ENCODE data around the gene TSPAN9.

The TSPAN9 gene

GRCh38 chr12:3049611-3050249 lies 27.4 kb upstream of the TSPAN9 start:
- no peak for TF ChIP-seq GATA2 (IDR thresholded peaks at IDR 0.05; ENCODE audit: low read depth, low read length)
- no peak for TF ChIP-seq GATA3 (IDR thresholded peaks at IDR 0.05; ENCODE audit: low read depth, low read length)

DNA sequence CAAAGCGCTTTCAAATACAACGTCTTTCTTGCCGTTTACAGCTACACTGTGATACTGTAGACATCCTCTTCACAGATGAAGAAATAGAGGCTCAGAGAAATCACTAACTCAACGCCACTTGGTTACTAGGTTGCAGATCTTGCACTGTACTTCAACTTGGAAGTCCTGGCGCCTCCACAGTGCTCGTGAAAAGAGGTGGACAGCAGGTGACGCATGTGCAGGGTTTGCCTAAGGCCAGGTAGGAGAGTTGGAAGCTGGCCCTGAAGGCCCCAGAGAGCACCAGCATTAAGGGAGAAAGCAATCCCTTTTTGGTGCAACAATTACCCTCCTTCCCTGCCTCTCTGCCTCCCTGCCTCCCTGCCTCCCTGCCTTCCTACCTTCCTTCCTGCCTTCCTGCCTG lies 22.8 kb upstream of the TSPAN9 start:
- TF ChIP-seq GATA3 (IDR thresholded peaks at IDR 0.05; ENCODE audit: low read depth, low read length) (no peak), GATA2 (IDR thresholded peaks at IDR 0.05; ENCODE audit: low read depth, low read length) (no peak)

GRCh38 chr12:3055026-3055703 lies 22.0 kb upstream of the TSPAN9 start:
- no peak for TF ChIP-seq GATA2 (IDR thresholded peaks at IDR 0.05; ENCODE audit: low read depth, low read length)
- TF ChIP-seq GATA3 (IDR thresholded peaks at IDR 0.05; ENCODE audit: low read depth, low read length) = no peak

- TF ChIP-seq GATA3 (IDR thresholded peaks at IDR 0.05; ENCODE audit: low read depth, low read length) = no peak
Observed at GRCh38 chr12:3055704-3056467, 21.3 kb upstream of the TSPAN9 start.

- TF ChIP-seq GATA2 (IDR thresholded peaks at IDR 0.05; ENCODE audit: low read depth, low read length) = no peak
- TF ChIP-seq GATA3 (IDR thresholded peaks at IDR 0.05; ENCODE audit: low read depth, low read length) = no peak
Observed at GRCh38 chr12:3061059-3061458, 16.1 kb upstream of the TSPAN9 start.

DNA sequence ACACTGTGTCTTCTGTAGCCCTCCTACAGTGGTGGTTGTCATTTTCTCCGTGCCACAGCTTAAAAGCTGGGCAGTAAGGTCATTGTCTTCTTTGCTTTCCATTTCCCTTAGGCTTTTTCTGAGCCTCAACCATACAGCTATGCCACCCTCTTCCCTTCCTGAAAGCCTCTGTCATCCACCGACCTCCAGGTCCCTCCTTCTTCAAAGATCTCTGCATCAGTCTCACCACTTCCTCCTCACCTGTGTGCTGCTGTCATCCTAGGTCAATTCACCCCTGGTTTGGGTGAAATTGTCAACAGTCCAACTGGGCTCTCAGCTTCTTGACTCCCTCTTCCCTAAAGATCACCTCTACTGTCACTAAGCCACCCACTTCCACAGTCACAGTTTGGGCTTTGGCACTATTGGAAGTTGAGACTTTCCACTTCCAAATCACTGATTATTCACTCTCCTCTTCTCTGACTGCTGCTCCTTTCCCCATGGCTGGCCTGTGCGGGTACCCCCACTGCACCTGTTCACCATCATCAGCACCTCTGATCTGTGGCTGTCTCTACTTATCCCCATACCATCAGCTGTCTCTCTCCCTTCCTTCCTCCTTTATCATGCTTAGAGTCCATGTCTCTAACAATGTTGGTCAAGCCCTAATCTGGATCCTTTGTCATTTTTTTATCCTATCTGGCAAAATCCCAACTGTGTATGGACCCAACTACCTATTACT lies 15.5 kb upstream of the TSPAN9 start:
- TF ChIP-seq GATA3 (IDR thresholded peaks at IDR 0.05; ENCODE audit: low read depth, low read length) (no peak), GATA2 (IDR thresholded peaks at IDR 0.05; ENCODE audit: low read depth, low read length) (no peak)

DNA sequence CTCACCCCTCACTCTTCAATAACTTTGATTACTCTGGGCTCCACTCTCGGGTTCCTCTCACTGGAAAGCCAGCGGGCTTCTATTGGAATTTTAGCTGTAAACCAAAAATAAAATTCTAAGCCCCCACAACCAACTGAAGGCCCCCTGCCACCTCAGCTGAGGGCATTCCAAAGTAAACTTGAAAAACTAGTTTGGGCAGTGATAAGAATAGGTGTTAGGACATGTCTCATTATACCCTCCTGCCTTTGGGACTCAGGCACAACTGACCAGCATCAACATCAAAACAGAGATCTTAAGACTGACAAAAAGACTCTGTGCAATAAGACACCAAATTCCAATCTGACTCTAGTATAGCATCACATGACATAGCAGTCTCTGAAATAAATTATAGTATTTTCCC lies 11.9 kb upstream of the TSPAN9 start:
- TF ChIP-seq GATA3 (IDR thresholded peaks at IDR 0.05; ENCODE audit: low read depth, low read length) = no peak
- no peak for TF ChIP-seq GATA2 (IDR thresholded peaks at IDR 0.05; ENCODE audit: low read depth, low read length)

DNA sequence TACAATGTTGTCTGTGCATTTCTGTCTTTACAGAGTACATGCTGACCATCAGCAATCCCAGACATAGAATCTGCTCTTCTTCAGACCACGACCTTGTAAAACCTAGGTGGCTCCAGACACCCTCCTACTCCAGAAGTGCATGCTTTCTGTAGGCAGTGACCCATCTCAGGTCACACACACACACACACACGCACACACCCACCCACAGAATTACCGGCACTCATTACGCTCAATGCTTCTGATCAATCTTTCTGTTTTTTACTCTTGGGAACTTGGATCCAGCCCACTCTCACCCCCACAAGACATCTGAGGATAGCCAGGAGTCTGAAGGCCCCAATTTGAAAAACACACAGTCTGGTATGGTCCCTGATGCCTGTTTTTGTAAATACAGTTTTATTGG lies 7.5 kb upstream of the TSPAN9 start:
- TF ChIP-seq GATA2 (IDR thresholded peaks at IDR 0.05; ENCODE audit: low read depth, low read length) (no peak), GATA3 (IDR thresholded peaks at IDR 0.05; ENCODE audit: low read depth, low read length) (no peak)

DNA sequence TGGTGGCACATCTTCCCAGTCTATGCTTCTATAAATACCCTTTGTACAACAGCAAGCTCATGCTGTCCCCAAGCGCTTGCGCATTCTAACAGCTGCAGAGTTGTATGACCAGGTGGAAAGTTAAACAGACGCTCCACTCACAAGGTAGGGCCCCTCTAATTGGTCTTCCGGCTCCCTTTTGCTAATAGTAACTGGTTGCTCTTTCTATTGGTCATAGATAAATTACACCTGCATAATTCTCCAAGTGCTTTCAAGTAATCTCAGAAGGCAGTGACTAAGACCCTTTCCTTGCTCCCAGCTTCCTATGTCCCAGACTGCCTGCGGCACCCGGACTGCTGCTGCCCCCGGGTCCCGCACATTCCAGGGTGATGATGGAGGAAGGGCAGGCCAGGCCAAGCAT lies 6.1 kb upstream of the TSPAN9 start:
- TF ChIP-seq GATA2 (IDR thresholded peaks at IDR 0.05; ENCODE audit: low read depth, low read length) (no peak), GATA3 (IDR thresholded peaks at IDR 0.05; ENCODE audit: low read depth, low read length) (no peak)

- no peak for TF ChIP-seq GATA3 (IDR thresholded peaks at IDR 0.05; ENCODE audit: low read depth, low read length)
- no peak for TF ChIP-seq GATA2 (IDR thresholded peaks at IDR 0.05; ENCODE audit: low read depth, low read length)
Observed at GRCh38 chr12:3071710-3072109, 5.5 kb upstream of the TSPAN9 start.

GRCh38 chr12:3073438-3074250 lies 3.5 kb upstream of the TSPAN9 start:
- TF ChIP-seq GATA2 (IDR thresholded peaks at IDR 0.05; ENCODE audit: low read depth, low read length) (no peak), GATA3 (IDR thresholded peaks at IDR 0.05; ENCODE audit: low read depth, low read length) (no peak)

GRCh38 chr12:3075315-3075714 lies 1.9 kb upstream of the TSPAN9 start:
- TF ChIP-seq GATA2 (IDR thresholded peaks at IDR 0.05; ENCODE audit: low read depth, low read length) = no peak
- no peak for TF ChIP-seq GATA3 (IDR thresholded peaks at IDR 0.05; ENCODE audit: low read depth, low read length)

- TF ChIP-seq GATA2 (IDR thresholded peaks at IDR 0.05; ENCODE audit: low read depth, low read length) = no peak
- no peak for TF ChIP-seq GATA3 (IDR thresholded peaks at IDR 0.05; ENCODE audit: low read depth, low read length)
Observed at GRCh38 chr12:3077572-3078081, 448 bp downstream of the TSPAN9 start.

All from SH-SY5Y (cell line).